NB4 (cell line): ENCODE data around the gene KAT8.

Experiments used
- CTCF ChIP-seq: IDR thresholded peaks from one replicate; pipeline ENCODE4 v1.5.1; 2012; ENCODE audit warnings: low read depth, low read length
- MYC ChIP-seq: IDR thresholded peaks from 2 replicates; pipeline ENCODE4 v1.6.1; 2011; ENCODE audit warnings: low read depth, low read length
- POLR2A ChIP-seq: IDR thresholded peaks from 2 replicates; pipeline ENCODE4 v1.6.1; 2011; ENCODE audit warnings: mild to moderate bottlenecking; ENCODE audit not compliant: insufficient read length; ENCODE audit errors: extremely low read depth
- TF ChIP-seq, protein P1 (sequence below): IDR thresholded peaks from 2 replicates; pipeline ENCODE4 v1.6.1; 2011; ENCODE audit warnings: low read depth, low read length

DNA sequence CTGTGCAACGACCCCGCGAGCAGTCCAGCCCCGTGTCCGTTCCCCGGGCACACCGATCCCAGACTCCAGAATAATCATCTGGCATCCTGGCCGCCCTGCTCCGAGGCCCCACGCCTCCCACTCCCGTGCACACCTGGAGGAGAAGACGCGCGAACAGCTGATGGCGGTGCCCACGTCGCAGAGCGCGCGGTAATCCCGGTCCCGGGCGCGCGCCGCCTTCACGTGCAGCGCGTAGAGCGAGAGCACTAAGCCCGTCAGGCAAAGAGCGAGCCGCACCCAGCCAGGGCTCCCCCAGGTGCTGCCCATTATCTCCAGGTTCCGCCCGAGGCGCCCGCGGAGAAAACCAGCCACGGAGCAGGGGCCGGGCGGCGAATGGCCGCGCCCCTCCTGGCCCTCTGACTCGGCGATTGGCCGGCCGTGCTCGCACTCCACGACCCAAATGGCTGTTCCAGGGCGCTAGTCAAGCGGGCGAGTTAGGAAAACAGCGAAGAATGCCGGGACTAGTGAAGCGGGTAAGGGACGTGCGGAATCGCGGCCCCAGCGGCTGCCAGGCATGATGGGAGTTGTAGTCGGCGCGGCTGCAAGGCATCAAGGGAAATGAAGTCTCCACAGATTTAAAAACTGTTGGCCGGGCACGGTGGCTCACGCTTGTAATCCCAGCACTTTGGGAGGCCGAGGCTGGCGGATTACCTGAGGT is 22.9 kb upstream of the KAT8 start, which contains the start of gene VKORC1:
- no peak for TF ChIP-seq CTCF
- TF ChIP-seq POLR2A: peak; percentile 37
- TF ChIP-seq MYC: peak; percentile 66
- TF ChIP-seq, protein P1, sequence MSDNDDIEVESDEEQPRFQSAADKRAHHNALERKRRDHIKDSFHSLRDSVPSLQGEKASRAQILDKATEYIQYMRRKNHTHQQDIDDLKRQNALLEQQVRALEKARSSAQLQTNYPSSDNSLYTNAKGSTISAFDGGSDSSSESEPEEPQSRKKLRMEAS: peak; percentile 56; the same call in 1 of the 2 replicates
